HL-60/S4 (cell line): ENCODE results near the gene CIDEA.

Source experiments
- in situ Hi-C: fragments of 300-500 bp; cut with MboI; formaldehyde crosslinking; loops from 2 replicates; pipeline ENCODE4 v1.14.3; 2022; ENCODE audit warnings: low sequenced_read_pairs

CIDEA gene

DNA sequence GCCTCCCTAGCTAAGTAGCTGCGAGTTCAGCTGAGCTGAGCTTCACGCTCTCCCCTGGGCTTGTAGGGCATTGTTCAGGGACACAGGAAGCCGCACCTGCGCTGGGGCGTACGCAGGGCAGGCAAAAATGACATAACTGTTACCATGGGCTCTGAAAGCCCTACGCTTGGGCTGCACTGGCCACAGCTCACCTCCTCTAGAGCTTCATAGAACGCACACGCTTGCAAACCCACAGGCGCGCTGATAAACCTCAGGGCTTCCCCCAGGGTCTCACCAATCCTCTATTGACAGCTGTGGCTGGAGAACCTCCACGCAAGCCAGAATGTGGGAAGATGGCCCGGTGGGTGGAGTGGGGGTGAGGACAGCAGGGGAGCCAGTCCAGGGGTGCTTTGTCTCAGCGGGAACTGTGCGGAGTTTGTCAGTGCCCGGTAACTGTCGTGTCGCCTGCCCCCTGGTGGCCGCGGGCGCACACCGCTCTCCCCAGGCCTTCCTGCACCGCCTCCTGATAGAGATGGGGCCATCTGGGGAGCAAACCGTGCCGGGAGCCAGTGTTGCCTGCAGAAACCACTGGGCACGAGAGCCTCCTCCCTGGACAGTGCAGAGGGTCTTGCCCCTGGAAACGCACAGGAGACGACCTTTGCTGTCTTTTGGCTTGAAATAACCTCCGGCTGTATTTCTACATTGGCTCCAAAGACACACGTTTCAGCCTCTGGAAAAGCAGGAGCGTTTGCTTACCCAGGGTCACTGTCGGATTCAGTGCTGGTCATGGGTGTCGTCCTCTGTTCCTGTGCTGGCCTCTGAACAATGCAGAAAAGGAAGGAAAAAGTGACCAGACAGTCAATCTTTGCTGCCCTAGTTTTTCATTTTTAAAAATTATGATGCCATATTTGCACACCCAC is 17.0 kb upstream of the CIDEA start:
- in situ Hi-C loops, result loop anchor here (25.0 kb wide), 1 partner anchor 1625 kb away; no protein-coding TSS in a partner anchor

DNA sequence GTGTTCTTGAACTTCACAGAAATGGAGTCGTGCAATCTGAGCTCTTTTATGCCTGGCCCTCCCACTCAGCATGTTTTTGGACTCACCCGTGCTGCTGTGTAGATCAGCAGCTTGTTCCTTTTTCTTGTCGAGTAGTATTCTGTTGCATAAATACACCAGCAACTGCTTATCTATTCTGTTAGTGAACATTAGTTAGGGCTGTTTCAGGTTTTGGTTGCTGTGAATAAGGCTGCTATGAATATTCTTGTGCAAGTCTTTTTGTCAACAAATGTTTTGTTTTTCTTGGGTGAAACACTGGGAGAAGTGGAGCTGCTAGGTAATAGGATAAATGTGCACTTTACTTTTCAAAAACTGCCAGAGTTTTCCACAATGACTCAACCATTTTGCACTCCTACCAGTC is 15.3 kb upstream of the CIDEA start:
- in situ Hi-C loops, result loop anchor here (25.0 kb wide), 1 partner anchor 1627 kb away; no protein-coding TSS in a partner anchor

DNA sequence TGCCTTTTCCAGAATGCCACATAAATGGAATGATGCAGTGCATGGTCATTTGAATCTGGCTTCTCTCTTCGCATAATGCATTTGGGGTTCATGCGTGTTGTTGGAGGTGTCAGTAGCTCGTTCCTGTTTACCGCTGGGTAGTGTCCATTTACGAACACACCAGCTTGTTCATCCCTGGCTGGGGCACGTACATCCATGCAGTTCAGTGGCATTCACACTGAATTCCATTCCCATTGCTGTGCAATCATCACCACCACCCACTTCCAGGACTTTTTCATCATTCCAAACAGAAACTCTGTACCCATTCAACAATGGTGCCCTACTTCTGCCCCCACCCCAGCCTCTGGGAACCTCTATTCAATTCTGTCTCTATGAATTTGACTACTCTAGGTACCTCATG is 14.7 kb upstream of the CIDEA start:
- in situ Hi-C loops, result loop anchor here (25.0 kb wide), 1 partner anchor 1627 kb away; no protein-coding TSS in a partner anchor

DNA sequence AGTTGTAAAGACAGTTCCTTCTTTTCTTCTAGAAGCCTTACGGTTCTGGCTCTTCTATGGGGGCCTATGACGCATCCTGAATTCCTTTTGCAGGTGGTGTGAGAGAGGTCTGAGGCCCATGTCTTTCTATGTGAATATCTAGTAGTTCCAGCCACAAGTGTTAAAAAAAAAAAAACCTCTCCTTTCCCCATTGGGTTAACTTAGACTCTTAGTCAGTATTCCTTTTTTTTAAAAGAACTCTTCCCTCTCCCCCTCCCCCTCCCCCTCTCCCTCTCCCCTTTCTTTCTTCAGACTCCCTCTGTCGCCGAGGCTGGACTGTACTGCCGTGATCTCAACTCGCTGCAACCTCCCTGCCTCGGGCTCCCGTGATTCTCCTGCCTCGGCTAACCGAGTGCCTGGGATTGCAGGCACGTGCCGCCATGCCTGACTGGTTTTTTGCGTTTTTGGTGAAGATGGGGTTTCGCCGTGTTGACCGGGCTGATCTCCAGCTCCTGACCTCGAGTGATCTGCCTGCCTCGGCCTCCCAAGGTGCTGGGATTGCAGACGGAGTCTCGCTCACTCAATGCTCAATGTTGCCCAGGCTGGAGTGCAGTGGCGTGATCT is 11.4 kb upstream of the CIDEA start:
- in situ Hi-C loops, result loop anchor here (25.0 kb wide), 1 partner anchor 1630 kb away; no protein-coding TSS in a partner anchor

DNA sequence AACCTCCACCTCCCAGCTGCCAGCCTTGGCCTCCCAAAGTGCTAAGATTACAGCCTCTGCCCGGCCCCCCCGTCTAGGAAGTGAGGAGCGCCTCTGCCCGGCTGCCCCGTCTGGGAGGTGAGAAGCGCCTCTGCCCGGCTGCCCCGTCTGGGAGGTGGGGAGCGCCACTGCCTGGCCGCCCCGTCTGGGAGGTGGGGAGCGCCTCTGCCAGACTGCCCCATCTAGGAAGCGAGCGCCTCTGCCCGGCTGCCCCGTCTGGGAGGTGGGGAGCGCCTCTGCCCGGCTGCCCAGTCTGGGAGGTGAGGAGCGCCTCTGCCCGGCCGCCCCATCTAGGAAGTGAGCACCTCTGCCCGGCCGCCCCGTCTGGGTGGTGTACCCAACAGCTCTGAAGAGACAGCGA is 10.9 kb upstream of the CIDEA start:
- in situ Hi-C loops, result loop anchor here (25.0 kb wide), 1 partner anchor 1631 kb away; no protein-coding TSS in a partner anchor

DNA sequence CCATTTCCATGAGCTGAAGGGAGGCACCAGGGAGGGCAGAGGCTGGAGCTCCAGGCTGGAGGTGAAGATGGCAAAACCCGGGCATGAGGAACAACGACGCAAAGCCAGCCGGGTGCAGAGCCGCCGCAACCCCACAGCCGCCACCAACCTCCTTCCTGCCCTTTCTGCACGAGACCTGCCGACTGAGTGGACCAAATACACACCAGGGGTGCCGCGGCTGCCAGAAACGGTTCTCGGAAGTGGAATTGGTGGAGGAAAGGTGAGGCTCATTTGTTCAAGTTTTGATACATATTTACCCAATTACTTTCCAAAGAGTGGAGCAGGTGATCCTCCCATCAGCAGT is 8.4 kb upstream of the CIDEA start:
- in situ Hi-C loops, result loop anchor here (25.0 kb wide), 1 partner anchor 1633 kb away; no protein-coding TSS in a partner anchor

DNA sequence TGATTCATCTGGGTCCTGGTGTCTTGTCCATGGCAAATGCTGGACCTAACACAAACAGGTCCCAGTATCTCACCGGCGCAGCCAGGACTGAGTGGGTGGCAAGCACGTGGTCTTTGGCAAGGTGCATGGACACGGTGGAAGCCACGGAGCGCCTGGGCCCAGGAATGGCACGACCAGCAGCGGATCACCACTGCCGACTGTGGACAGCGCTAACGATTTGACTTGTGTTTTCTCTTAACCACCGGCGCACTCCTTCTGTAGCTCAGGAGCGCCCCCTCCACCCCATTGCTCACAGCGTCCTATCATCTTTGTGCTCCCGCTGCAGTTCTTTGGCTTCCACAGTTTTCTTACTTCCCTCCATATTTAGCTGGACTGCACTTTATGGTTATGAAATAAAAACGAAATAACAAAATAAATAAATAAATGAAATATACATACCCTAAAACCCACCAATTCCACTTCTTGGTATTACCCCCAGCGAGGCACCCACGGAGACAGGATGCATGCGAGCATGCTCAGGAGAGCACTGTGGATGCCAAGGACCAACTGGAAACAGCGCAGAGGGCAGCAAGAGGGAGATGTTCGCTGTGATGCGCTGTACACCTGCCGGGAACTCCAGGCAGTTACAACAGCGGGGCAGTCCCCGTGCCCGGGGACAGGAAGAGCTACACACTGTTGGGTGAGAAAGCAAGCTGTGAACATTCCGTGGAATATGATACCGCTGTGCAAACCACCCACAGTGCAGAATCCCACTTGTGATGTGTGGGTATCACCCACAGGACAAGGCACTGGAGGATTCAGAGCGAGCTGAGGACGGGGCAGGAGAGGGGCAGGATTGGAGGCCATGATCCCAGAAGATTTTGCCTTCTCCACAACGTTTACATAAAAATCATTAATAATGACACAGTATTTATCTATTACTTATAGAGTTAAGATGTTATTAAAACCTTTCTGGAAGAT is 7.0 kb upstream of the CIDEA start:
- in situ Hi-C loops, result loop anchor here (25.0 kb wide), 1 partner anchor 1635 kb away; no protein-coding TSS in a partner anchor

DNA sequence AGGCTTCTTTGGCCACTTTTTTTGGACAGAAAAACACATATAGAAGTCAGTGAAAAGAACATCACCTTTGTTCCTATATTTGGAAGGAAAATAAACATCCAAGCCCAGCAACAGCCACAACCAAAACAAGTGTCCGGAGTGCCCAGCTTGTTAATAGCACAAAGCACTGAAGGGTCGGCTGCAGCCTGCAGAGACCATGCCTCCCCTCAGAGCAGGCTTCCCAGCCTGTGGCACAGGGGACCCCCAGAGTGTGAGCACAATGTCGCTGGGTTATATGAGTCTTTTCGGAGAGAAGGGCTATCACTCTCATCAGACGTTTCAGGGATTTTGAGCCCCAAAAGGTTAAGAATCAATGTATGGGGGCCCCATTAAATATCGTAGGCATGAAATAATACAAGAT is 6.2 kb upstream of the CIDEA start:
- in situ Hi-C loops, result loop anchor here (25.0 kb wide), 1 partner anchor 1636 kb away; no protein-coding TSS in a partner anchor

DNA sequence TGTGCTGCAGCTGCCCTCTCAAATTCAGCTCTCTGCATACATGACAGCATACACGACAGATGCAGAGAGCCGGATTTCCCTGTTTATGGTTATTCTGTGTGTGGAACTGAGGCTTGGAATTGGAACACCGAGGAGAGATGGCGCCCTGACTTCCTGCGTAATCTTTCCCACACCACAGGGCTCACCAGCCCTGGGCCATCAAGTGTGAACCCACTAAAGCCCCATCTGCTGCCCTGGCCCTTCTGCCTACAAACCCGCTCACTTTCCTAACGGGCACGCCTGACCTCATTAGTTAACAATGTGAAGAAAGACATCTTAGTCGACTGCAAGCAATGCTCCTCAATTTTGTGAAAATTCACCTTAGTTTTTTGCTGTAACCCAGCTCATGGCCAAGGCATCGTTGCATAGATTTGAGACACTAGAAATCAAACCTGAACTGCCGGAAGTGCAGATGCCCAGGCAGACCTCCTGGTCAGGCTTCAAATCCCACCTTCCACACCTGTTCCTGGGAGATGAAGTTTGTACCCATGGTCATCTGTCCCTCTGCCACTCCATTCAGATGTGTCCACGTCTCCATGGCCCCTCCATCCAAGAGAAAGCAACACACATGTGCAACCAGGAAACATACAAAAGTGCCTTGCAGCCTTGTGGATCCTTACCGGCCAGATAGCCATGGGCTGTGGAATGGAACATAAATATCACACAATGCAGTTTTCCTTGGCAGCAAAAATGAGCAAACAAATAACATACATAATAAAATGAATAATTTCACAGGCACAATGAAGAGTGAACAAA is 5.0 kb upstream of the CIDEA start:
- in situ Hi-C loops, result loop anchor here (25.0 kb wide), 1 partner anchor 1637 kb away; no protein-coding TSS in a partner anchor

DNA sequence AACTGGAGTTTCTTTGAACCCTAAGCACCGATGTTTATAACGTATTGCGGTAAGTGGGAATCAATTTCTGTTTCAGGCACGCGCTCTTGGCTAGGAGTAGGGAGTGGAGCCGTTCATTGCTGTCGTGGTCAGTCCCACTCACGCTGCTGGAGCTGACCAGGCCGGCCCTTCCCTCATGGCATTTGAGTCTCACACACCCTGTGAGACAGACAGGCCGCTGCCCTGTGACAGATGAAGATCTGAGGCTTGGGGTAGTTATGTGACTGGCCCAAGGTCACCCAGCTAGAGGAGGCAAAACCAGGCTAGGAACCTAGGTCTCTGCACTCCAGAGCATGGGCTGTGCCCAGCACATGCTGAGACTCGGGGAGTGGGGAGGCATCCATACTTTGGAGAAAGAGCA is 2.9 kb upstream of the CIDEA start:
- in situ Hi-C loops, result no loop called here

DNA sequence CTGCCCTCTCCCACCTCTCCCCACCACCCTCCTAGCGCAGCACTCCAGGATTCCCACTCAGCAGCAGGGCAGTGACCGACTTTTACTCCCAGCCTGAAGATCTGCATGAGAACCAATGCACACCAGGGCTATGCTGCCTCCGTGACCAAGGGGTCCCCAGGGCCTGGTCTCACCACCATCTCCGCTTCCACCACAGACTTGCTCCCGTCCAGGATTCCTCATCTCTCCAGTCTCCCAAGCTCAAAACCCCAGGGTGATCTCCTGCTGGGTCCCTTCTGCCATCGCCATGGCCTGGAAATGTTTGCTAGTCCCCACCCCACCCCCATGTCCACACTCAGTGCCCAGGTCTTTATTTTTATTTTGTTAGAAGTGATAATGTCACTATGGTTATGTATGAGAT is 2.1 kb upstream of the CIDEA start:
- in situ Hi-C loops, result no loop called here

DNA sequence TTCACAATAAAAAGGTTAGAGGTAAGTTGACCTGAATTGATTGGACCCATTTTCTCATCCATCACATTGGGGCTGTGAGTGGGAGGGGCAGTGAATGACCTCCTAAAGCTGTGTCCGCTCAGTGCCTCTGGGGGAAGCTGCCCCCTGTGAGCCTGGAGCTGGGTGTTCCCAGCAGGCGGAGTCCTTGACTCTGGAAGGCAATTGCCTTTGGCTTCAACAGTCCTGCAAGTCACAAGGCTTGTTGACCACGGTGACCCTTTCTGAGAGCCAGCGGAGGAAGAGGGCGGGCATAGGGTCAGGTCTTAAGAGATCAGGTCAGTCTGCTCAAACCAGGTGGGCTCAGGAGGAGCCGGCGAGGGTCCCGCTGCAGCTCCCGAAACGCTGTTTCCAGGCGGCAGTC is 1.1 kb upstream of the CIDEA start:
- in situ Hi-C loops, result no loop called here

DNA sequence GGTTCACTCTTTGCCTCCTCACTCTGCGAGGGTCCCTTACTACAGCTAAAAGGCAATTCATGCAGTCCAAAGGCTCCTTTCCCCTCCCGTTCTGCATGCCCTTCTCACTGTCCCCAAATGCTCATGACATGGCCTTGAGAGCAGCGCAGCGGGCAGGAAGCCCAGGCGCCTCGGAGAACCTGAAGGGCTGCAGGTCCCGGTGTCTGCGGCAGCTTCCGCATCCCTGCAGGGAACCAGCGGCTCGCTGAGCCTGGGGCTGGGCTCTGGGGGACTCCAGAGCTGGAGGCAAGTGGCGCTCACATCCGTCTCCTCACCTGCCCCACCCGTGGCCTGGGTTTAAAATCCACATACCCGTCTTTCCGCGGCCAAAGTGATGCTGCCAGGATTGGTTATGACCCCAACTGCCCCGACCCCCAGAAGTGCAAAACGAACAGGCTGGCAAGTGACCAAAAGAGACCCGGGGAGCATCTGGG is 462 bp upstream of the CIDEA start:
- in situ Hi-C loops, result no loop called here

DNA sequence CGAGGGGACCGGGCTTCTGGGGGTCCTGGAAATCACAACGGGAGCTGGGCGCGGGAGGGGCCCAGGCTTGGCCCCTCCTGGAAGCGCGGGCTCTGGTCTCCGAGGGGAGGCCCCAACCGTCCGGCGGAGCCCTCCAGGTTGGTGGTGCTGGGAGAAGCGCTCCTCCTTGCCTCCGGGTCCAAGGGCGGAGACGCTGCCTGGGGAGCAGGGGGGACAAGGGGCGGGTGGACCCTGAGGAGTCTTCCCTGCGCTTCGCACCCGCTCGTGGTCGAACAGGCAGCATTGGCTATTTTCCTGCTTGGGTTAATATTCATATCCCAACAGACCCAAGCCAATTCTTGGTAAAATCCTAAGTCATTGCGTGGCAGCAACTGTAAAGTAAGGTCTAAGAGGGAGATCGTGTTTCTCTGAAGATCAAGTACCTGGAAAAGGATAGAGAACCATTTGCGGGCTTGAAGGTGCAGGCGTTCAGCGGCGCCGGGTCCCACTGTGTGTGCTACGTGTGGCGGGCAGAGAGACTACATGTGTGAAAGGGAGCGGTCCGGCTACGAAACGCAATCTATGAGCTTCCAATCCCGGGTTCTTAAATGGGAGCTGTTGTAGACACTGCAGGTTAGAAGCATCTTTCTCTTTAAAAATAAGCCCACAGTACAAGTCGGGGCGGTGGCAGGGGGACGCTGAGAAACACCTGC is 805 bp downstream of the CIDEA start:
- in situ Hi-C loops, result no loop called here

DNA sequence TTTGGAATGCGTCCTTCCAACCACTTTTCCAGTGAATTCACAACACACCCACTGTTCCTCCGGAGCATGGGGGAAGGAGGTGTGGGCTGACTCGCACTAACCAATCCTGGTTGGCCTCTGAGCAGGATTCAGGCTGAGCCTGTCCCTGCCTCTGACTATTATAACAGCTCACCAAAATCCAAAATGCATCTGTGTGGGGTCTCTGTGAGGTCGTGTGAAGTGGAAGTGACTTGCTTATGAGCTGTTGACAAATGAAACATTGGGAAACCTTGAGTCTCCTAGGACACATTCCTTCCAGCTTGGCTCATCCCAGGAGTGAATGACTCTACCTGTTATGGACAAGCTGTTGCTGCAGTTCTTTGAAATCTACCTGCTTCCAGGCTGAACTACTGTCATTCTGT is 1.5 kb downstream of the CIDEA start:
- in situ Hi-C loops, result no loop called here

DNA sequence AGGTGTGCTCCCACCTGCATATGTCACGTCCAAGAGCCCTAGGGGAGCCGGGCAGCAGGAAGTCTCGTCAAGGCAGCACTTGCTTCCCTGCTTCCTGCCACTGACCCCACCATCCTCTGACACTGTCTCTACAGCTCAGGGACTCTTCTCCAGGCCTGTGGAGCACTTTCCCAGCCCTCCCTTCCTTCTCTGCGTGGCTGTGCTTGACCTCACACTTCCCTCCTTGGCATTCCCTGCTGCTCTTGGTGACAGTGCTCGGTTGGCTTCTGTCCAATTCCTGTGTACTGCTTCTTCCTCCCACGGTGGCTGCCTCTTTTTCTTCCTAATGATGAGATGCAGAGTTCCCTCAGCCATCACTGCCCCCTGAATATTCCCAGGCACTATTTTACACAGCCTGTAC is 2.8 kb downstream of the CIDEA start:
- in situ Hi-C loops, result no loop called here

DNA sequence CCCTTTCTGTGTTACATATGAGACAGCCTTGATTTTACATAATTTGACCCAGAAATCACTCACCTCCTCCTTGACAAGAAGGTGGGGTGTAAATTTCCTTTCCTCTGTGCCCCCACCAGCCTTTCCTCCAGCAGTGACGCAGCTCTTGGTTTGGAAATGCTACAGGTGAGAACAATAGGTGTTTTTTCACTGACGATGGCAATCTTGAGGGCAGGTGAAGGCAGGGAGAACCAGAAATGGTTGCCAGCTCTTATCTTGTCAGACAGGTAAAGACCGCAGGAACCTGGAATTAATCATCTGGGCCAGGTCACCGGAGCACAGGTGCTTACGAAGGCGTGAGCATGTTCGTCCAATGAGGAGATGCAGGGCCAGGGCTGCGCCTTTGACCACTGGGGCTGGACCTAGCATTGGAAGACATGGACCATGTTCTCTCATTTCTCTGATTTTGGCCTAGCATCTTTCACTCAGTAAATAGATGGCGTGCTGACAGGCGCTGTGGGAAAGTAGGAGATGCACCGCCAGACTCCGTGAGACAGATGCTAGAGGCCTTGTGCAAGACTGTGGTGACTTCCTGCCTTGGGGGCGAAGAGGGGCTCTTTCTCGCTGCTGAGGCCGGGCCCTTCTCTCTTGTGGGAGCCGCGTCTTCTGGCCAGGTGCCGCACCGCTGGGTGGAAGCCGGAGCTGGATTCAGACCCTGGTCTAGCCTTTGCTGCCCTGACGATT is 4.0 kb downstream of the CIDEA start:
- in situ Hi-C loops, result no loop called here
